ENCODE results near the gene NACAD. TPM values are rescaled to one million over a fixed set of nuclear protein-coding genes. Genes with fewer than 3 reads are reported as not detected.

Gene NACAD
- total and polyA plus RNA-seq, 2 experiments from 2014 or later, result 1.4 to 3.9 TPM

- Histone ChIP-seq H3K4me1 (ENCODE audit: insufficient read depth) (no peaks in the 10 kb centered on the region), H3K27ac (no peak overlapping the region), H3K9me3 (ENCODE audit: low read depth) (no peaks in the 10 kb centered on the region), H4K20me1 (ENCODE audit: insufficient read depth, poor library complexity, severe bottlenecking) (no peaks in the 10 kb centered on the region), H3K9me2 (replicated peaks; ENCODE audit: insufficient read depth) (no peaks in the 10 kb centered on the region), H3K4me2 (no peak overlapping the region), H3K79me2 (no peaks in the 10 kb centered on the region), H2AFZ (no peak overlapping the region), H3K4me3 (no peak overlapping the region), H3K27me3 (no peaks in the 10 kb centered on the region), H3K36me3 (replicated peaks; ENCODE audit: insufficient read depth, low read depth) (no peaks in the 10 kb centered on the region)
- DNase-seq (ENCODE audit: low spot score), result no peak
- TF ChIP-seq CTCF (IDR thresholded peaks at IDR 0.05; ENCODE audit: poor library complexity) (no peak), EZH2phosphoT487 (IDR thresholded peaks at IDR 0.05; ENCODE audit: low read depth, severe bottlenecking, unreplicated experiment) (no peak), EZH2 (IDR thresholded peaks at IDR 0.05; ENCODE audit: borderline replicate concordance) (no peak)
- WGBS (ENCODE audit: low lambda C conversion rate, missing lambda C conversion rate), result 80% methylated on average over 5 of the region's 5 CpGs
These were observed 44.4 kb downstream of the NACAD start for GRCh38 chr7:45044338-45044737.

- Histone ChIP-seq H3K9me2 (replicated peaks; ENCODE audit: insufficient read depth) (no peaks in the 10 kb centered on the region), H3K79me2 (peaks cover 34% of the 10 kb centered on the region), H3K27ac (no peak overlapping the region), H3K4me2 (no peak overlapping the region), H3K36me3 (replicated peaks; ENCODE audit: insufficient read depth, low read depth) (no peaks in the 10 kb centered on the region), H3K27me3 (no peaks in the 10 kb centered on the region), H2AFZ (no peak overlapping the region), H3K9me3 (ENCODE audit: low read depth) (no peaks in the 10 kb centered on the region), H4K20me1 (ENCODE audit: insufficient read depth, poor library complexity, severe bottlenecking) (peaks cover 17% of the 10 kb centered on the region), H3K4me1 (ENCODE audit: insufficient read depth) (peaks cover 7% of the 10 kb centered on the region), H3K4me3 (no peak overlapping the region)
- 90% methylated on average over 5 of the region's 5 CpGs for WGBS (ENCODE audit: low lambda C conversion rate, missing lambda C conversion rate)
- no peak for DNase-seq (ENCODE audit: low spot score)
- TF ChIP-seq EZH2 (IDR thresholded peaks at IDR 0.05; ENCODE audit: borderline replicate concordance) (no peak), CTCF (IDR thresholded peaks at IDR 0.05; ENCODE audit: poor library complexity) (no peak), EZH2phosphoT487 (IDR thresholded peaks at IDR 0.05; ENCODE audit: low read depth, severe bottlenecking, unreplicated experiment) (no peak)
These were observed 49.7 kb downstream of the NACAD start for GRCh38 chr7:45039106-45039505.

- peaks cover 17% of the 10 kb centered on the region for H4K20me1 ChIP-seq (ENCODE audit: insufficient read depth, poor library complexity, severe bottlenecking)
- no peak for TF ChIP-seq EZH2phosphoT487 (IDR thresholded peaks at IDR 0.05; ENCODE audit: low read depth, severe bottlenecking, unreplicated experiment)
- no peak for TF ChIP-seq CTCF (IDR thresholded peaks at IDR 0.05; ENCODE audit: poor library complexity)
- TF ChIP-seq EZH2 (IDR thresholded peaks at IDR 0.05; ENCODE audit: borderline replicate concordance), result no peak
- peaks cover 41% of the 10 kb centered on the region for H3K79me2 ChIP-seq
- no peak for DNase-seq (ENCODE audit: low spot score)
- H3K27me3 ChIP-seq, result no peaks in the 10 kb centered on the region
- 94% methylated on average over 5 of the region's 5 CpGs for WGBS (ENCODE audit: low lambda C conversion rate, missing lambda C conversion rate)
- no peak overlapping the region for H3K4me2 ChIP-seq
- no peaks in the 10 kb centered on the region for H3K9me3 ChIP-seq (ENCODE audit: low read depth)
- H2AFZ ChIP-seq, result no peak overlapping the region
- H3K9me2 ChIP-seq (replicated peaks; ENCODE audit: insufficient read depth), result no peaks in the 10 kb centered on the region
- H3K4me3 ChIP-seq, result no peak overlapping the region
- H3K4me1 ChIP-seq (ENCODE audit: insufficient read depth), result peaks cover 7% of the 10 kb centered on the region
- no peak overlapping the region for H3K27ac ChIP-seq
- H3K36me3 ChIP-seq (replicated peaks; ENCODE audit: insufficient read depth, low read depth), result no peaks in the 10 kb centered on the region
These were observed 50.9 kb downstream of the NACAD start for GRCh38 chr7:45037876-45038275.

- DNase-seq (ENCODE audit: low spot score), result no peak
- H4K20me1 ChIP-seq (ENCODE audit: insufficient read depth, poor library complexity, severe bottlenecking), result peaks cover 17% of the 10 kb centered on the region
- H3K27ac ChIP-seq, result no peak overlapping the region
- H3K27me3 ChIP-seq, result no peaks in the 10 kb centered on the region
- peaks cover 48% of the 10 kb centered on the region for H3K79me2 ChIP-seq
- no peak for TF ChIP-seq EZH2phosphoT487 (IDR thresholded peaks at IDR 0.05; ENCODE audit: low read depth, severe bottlenecking, unreplicated experiment)
- TF ChIP-seq CTCF (IDR thresholded peaks at IDR 0.05; ENCODE audit: poor library complexity), result no peak
- TF ChIP-seq EZH2 (IDR thresholded peaks at IDR 0.05; ENCODE audit: borderline replicate concordance), result no peak
- H3K4me1 ChIP-seq (ENCODE audit: insufficient read depth), result peaks cover 7% of the 10 kb centered on the region
- no peak overlapping the region for H3K4me3 ChIP-seq
- no peaks in the 10 kb centered on the region for H3K9me2 ChIP-seq (replicated peaks; ENCODE audit: insufficient read depth)
- H3K36me3 ChIP-seq (replicated peaks; ENCODE audit: insufficient read depth, low read depth), result no peaks in the 10 kb centered on the region
- WGBS (ENCODE audit: low lambda C conversion rate, missing lambda C conversion rate), result 87% methylated on average over 8 of the region's 8 CpGs
- no peak overlapping the region for H2AFZ ChIP-seq
- H3K4me2 ChIP-seq, result no peak overlapping the region
- no peaks in the 10 kb centered on the region for H3K9me3 ChIP-seq (ENCODE audit: low read depth)
These were observed 52.0 kb downstream of the NACAD start for GRCh38 chr7:45036796-45037195.
